Measurements from ENCODE around the gene ALDH8A1. TPM values are rescaled to one million over a fixed set of nuclear protein-coding genes. Genes with fewer than 3 reads are reported as not detected.

The ALDH8A1 gene, protein sequence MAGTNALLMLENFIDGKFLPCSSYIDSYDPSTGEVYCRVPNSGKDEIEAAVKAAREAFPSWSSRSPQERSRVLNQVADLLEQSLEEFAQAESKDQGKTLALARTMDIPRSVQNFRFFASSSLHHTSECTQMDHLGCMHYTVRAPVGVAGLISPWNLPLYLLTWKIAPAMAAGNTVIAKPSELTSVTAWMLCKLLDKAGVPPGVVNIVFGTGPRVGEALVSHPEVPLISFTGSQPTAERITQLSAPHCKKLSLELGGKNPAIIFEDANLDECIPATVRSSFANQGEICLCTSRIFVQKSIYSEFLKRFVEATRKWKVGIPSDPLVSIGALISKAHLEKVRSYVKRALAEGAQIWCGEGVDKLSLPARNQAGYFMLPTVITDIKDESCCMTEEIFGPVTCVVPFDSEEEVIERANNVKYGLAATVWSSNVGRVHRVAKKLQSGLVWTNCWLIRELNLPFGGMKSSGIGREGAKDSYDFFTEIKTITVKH
- polyA plus RNA-seq: under 1 TPM; 0.08 to 0.56 (median 0.36) TPM

DNA sequence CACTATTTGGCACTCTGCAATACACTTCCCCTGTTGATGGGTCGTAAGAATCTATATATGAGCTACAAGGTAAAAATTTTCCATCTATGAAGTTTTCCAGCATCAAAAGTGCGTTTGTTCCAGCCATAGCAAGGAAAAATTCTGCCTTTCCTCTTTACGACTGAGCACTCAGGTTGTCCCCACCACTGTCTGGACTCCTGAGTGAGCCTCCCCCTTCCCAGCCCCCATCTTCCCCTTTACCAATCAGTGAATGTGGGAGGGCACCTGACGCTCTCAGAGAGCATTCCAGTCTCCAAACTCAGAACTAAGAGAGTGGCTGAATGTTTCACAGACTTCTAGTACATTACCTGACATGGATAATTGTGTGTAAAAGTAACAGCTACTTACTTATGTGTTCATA lies at the start of gene ALDH8A1:
Gene ALDH8A1, minus strand, starts transcription at position 175 of the 400 bp plus-strand sequence. Its CDS starts 48 bp downstream, at position 127.
- WGBS, 3 donors: 75 to 86% (median 86%) methylated on average over 4 of the region's 4 CpGs
- no peak within 1 kb of the TSS for H3K27ac ChIP-seq (ENCODE audit: low read depth, low read length)

DNA sequence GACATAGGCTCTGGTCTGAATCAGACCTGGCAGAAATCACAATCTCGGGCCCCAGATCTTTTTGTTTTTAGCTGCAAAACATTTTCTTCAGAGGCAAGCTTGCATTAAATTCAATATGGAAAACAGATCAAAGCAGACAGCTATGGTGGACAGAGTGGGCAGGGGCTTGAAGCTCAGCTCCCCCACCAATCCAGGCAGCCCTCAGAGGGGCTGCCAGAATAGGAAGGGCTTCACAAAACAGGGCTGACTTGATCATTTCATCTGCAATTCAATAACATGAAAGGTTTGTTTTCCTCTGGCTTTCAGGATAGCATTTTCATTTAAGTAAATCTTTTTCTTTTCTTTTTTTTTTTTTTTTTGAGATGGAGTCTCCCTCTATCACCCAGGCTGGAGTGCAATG lies 49.2 kb upstream of the ALDH8A1 start:
- WGBS, 3 donors: 94 to 100% (median 96%) methylated on average over 1 of the region's 1 CpG

DNA sequence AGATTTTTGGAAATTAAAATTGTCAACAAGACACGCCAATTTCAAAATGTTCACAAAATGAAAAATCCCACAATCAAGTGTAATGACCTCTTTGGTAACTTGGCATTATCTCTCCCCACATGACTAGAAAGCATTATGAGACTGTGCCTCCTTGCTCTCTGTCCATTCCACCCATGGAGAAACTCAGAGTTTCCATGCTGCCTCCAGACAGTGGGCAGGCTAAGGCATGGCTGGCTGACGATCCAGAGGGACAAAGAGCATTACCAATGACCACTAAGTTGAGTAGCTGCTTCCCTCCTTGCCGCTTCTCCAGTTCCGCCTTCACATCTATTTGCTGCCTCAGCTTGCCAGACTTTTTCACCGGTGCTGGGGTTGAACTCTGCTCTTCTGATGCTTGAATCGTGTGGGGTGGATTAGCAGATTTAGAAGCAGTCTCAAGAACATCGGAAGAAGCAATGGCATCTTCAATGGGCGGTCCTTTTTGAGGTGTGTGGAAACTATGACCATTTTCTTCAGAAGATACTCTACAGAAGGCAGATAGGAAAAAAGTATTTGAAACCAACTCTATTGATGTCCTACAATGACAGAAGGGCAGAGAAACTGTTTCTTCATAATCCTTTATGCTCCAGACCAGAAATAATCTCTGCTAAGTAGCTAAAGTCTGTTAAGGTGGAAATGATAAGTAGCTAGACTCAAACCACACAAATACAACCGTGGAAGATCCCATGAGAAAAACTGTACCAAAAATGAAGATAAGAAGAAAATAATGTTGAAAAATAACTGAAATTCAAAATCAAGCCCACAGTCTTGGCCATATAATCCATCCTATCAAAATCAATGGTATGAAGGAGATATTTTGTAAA lies 47.5 kb upstream of the ALDH8A1 start:
- 94 to 96% (median 96%) methylated on average over 9 of the region's 9 CpGs for WGBS, 3 donors
- H3K27ac ChIP-seq (ENCODE audit: low read depth, low read length): no peak overlapping the region

More for the DNA sequence above, 49.2 kb upstream of the ALDH8A1 start:
- H3K27ac ChIP-seq (ENCODE audit: low read depth, low read length): no peak overlapping the region

DNA sequence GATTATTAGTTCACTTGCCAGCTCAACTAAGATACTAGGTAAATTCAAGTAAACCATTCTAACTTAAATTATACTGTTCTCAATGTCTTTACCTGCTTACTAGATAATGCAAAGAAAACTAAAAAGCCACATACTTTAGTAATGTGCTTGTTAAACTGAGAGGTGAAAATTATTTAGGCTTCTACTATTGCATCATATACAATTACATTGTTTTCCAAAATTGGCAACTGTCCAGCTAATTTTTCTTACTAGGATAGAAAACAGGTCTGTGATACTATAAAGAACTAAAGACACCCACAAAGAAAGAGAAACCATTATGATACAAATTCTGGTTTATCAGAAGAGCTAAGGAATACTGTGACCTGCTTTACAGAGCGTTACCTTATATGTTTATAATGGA lies 45.6 kb upstream of the ALDH8A1 start:
- whole genome bisulfite sequencing, 3 donors: 93 to 94% (median 93%) methylated on average over 1 of the region's 1 CpG

DNA sequence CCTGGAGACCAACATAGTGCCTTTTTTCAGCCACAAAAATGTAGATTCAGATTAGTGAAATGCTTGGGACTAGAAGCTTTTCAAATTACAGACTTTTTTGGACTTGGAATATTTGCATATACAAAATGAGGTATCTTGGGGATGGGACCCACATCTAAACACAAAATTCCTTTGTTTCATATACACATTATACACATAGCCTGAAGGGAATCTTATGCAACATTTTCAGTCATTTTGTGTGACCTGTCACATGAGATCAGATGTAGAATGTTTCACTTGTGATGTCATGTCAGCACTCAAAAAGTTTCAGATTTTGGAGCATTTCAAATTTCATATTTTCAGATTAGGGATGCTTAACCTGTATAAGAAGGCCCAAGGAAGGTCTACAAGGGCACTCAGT lies 44.5 kb upstream of the ALDH8A1 start:
- no peak overlapping the region for H3K27ac ChIP-seq (ENCODE audit: low read depth, low read length)

More for the DNA sequence above, 45.6 kb upstream of the ALDH8A1 start:
- no peak overlapping the region for H3K27ac ChIP-seq (ENCODE audit: low read depth, low read length)

DNA sequence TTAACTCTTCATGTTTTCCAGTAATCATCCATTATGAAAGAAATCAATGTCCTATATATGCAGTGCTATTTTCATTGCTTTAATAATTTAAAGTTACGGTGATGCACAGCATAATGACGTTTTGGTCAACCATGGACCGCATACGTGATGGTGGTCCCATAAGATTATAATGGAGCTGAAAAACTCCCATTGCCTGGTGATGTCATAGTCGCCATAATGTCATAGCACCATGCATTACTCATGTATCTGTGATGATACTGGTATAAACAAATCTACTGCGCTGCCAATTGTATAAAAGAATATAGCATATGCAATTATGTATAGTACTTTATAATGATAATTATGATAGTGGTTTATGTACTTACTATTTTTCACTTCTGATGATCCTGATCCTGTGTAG lies 42.3 kb upstream of the ALDH8A1 start:
- H3K27ac ChIP-seq (ENCODE audit: low read depth, low read length): no peak overlapping the region
- WGBS, 3 donors: 94 to 97% (median 96%) methylated on average over 6 of the region's 6 CpGs

DNA sequence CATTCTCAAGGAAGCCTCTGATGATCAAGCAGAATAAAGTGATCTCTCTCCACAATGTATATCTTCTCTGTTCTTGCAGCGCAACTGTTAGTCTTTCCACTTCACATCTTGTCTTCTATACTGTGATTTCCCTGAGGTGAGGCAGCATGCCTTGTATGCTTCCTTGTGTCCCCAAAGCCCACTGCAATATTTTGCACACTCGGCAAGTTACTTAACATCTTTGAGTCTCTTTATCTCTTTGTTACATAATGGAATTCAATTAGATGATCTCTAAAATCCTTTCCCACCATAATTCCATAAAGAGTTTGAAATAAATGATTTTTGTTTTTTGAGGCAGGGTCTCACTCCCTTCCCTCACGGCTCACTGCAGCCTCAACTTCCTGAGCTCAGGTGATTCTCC lies 40.4 kb upstream of the ALDH8A1 start:
- no peak overlapping the region for H3K27ac ChIP-seq (ENCODE audit: low read depth, low read length)
- WGBS, 3 donors: 88 to 96% (median 94%) methylated on average over 3 of the region's 3 CpGs

DNA sequence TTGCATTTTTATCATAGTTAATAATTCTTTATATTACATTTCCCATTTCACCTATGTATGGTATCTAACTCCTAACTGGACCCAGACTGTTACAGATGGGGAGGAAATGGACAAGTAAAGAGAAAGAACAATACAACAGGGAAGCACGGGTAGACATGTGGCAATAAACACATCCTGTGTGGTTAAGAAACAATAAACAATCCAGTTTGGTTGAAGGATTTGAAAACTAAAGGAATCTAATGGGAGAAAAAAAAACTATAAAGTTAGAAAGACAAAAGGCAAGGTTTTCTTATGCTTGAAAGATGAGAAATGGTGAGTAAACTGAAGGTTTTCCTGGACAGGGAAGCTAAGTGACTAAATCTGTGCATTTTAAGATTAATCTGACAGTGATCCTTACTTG lies 34.9 kb upstream of the ALDH8A1 start:
- no peak overlapping the region for H3K27ac ChIP-seq (ENCODE audit: low read depth, low read length)
- WGBS, 3 donors: 20 to 55% (median 36%) methylated on average over 1 of the region's 1 CpG

DNA sequence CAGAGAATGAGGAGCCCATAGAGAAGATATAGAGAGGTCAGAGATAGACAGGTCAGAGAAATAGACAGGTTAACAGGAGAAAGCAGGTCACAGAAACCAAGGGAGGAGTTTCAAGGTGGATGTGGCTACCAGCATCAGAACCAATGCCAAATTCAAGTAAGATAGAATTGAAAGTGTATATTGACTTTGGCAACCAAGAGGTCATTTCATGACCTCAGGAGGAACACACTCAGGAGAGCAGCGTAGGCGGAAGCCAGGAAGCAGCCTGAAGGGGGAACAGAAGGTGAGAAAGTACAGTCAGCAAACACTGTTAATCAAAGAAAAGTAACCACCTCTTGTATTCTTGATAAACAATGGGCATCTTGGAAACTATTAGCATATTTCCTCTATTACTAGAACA lies 33.9 kb upstream of the ALDH8A1 start:
- H3K27ac ChIP-seq (ENCODE audit: low read depth, low read length): no peak overlapping the region
- 69 to 87% (median 76%) methylated on average over 2 of the region's 2 CpGs for WGBS, 3 donors

DNA sequence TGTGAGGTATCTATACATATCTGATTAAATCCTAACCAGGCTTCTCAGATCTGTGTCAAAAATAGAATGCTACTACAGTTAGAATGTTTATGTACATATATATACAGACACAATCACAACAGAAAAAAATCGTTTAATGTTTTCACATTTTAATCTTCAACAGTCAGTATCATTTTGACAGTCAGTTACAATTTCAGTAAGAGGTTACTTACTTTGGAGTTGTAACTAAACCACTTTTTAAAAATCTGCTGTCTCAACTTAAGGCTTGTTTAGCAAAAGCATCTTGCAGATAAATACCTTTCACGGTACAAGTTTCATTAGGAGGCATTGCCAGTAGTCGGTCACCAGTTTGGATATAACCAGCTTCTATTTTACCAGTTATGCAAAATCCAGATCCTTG lies 32.3 kb upstream of the ALDH8A1 start:
- H3K27ac ChIP-seq (ENCODE audit: low read depth, low read length): no peak overlapping the region
- 83 to 93% (median 89%) methylated on average over 3 of the region's 3 CpGs for WGBS, 3 donors

DNA sequence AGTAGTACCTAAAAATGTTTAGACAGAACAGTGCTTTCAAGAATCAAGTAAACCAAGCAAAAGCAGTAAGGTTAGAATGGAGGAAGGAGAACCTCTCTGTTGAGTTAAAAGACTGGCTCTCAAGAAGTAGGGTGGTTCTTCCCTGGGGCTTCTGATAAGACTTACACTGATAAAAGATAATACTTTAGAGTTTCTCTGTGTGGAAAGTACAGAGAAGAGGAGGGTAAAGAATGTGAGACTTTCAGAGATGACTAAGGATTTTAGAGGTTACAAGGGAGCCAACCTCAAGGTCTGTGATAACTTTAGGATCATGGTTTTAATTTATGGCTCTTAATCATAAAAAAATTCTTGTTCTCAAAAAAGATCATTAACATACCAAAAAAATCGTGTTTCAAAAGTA lies 30.9 kb upstream of the ALDH8A1 start:
- WGBS, 3 donors: 57 to 69% (median 60%) methylated on average over 1 of the region's 1 CpG
- no peak overlapping the region for H3K27ac ChIP-seq (ENCODE audit: low read depth, low read length)

DNA sequence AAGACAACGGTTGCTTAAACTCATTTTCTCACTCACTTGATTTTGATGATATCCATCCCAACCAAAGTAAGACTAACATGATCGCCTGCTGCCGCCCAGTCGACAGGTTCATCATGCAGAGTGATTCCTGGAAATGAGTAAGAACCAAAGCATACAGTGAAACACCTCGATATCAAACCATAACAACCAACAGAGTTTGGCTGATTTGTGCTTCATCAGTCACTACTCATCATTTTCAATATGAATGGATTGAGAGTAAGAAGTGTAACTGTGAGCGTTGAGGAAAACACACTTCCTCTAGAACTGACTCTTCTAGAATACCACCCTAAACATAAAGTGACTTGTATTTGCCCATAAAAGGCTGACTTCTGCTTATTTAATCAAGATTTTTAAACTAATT lies 29.2 kb upstream of the ALDH8A1 start:
- WGBS, 3 donors: 95% methylated on average over 6 of the region's 6 CpGs
- H3K27ac ChIP-seq (ENCODE audit: low read depth, low read length): no peak overlapping the region

DNA sequence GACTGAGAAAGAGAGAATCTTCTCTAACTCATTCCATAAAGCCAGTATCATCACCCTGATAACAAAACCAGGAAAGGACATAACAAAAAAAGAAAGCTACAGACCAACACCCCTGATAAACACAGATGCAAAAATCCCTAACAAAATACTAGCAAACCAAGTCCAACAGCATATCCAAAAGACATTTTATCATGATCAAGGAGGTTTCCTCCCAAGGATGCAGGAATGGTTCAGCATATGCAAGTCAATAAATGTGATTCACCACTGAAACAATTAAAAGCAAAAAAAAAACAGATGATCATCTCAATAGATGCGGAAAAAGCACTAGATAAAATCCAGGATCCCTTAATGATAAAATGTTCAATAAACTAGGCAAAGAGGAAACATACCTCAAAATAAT lies 24.5 kb upstream of the ALDH8A1 start:
- WGBS, 3 donors: 95 to 100% (median 96%) methylated on average over 1 of the region's 1 CpG
- no peak overlapping the region for H3K27ac ChIP-seq (ENCODE audit: low read depth, low read length)

DNA sequence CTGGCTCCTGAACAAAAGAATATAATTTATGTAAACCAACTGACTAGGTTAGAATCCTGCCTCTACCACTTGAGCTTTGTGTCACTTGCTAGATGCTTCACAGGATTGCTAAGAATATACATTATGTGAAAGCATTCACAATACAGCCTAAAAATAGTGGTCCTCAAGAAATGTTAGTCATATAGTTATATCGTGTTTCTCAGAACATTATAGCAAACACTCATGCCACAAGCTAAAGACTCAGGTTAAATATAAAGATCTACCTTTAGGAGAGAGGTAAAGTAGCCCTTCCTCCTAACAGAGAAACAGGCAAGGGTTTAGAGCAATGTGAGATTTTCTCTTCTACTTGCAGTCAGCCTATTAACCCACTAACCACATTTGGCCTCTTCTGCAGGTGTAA lies 17.8 kb upstream of the ALDH8A1 start:
- H3K27ac ChIP-seq (ENCODE audit: low read depth, low read length): no peak overlapping the region
- 93 to 95% (median 94%) methylated on average over 1 of the region's 1 CpG for WGBS, 3 donors

DNA sequence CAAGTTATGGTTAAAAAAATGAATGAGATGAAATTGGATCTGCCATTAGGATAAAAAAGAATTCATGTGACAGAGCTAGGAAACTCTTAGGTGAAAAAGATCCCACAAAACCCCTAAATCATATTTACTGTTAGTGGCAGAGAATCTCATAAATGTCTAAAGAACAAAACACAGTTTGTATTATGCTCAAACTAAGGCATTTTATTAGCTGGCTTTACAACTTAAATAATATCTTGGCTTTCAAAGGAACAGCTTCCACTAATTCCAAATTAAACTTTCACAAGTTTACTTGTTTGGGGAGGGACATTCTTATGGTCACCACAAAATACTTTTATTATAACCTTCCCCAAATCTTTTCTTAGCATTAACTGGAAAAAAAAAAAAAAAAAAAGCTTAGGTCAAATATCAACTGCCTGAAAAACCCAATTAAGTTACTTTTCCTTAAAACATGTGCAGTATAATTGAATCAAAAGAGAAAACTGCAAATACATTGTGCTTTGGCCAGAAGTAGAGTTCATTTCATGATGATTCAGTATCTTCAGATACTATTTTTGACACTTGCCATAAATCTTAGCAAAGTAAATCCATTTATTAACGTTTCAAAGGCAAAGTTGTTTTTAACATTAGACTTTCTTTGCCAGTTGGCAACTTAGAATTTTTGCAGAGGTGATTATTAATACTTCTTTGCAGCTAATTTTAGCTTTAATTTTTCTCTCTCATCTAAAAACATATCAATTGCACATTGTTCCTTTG lies 14.7 kb upstream of the ALDH8A1 start:
- no peak overlapping the region for H3K27ac ChIP-seq (ENCODE audit: low read depth, low read length)

DNA sequence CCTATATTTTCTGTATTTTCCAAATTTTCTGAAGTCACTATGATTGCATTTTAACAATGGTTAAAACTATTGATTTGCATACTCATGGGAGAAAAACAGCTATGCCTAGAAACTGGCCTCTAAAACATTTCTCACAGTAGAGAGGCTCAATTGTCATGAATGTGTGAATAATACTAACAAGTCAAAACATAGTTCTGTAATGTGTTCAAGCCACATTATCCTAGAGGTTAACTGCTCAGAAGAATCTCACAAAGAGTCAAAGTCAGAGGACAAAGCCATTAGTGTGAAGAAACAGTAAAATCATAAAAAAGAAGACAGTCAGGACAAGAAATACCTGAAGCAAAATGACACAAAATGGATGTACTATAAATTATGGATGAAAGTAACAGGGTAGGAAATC lies 12.5 kb upstream of the ALDH8A1 start:
- H3K27ac ChIP-seq (ENCODE audit: low read depth, low read length): no peak overlapping the region

More for the DNA sequence above, 14.7 kb upstream of the ALDH8A1 start:
- 42 to 60% (median 51%) methylated on average over 1 of the region's 1 CpG for WGBS, 3 donors

DNA sequence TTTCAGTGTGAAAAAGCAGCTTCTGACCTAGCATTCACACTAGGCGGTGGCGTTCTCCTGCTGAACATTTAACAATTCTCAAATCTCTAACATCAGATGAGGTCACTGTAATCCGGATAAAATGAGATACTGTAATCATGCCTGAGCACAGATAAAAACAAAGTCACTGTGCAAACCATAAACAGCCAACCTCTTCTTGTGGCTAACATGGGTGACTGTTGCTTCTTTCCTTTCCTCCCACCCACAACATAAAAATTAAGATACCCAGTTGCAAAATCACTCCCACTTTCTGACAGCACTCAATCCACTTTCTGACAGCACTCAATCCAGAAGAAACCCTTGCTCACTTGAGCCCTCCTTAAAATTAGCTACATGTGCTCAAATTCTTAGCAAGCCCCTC lies 11.5 kb upstream of the ALDH8A1 start:
- 90 to 96% (median 93%) methylated on average over 3 of the region's 3 CpGs for WGBS, 3 donors

DNA sequence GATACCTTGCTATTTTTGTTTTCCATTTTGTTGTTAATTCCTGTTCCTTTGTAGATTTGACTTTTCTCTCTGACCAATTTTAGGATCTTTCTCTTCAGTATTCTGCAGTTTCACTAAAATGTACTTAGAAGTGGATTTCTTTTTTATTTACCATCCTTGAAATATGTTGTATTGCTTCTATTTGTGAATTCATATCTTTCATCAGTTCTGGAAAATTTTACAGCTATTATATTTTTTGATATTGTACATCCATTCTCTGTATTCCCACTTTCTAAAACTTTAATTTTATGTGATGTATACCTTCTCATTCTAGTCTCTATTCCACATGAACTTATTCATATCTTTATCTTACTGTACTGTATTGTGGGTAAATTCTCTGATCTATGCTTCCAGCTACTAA lies 9.7 kb upstream of the ALDH8A1 start:
- no peak overlapping the region for H3K27ac ChIP-seq (ENCODE audit: low read depth, low read length)

More for the DNA sequence above, 11.5 kb upstream of the ALDH8A1 start:
- no peak overlapping the region for H3K27ac ChIP-seq (ENCODE audit: low read depth, low read length)

DNA sequence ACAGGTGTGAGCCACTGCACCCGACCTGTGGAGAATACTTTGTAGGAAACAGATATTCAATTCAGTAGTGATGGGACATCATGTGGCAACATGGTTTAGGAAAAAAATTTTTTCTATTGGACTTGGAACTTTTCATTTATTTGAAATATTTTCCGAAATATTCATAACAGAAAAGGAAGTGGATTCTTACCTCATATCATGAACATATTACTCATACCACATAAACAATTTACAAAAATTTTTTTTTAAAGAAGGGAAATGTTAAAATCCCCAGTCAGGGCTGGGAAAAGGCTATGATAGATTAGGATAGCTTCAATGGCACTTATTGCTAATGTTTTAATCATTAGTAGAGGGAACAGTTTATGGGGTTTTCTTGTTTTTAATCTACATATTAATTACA lies 6.8 kb upstream of the ALDH8A1 start:
- WGBS, 3 donors: 87 to 94% (median 88%) methylated on average over 2 of the region's 2 CpGs
- H3K27ac ChIP-seq (ENCODE audit: low read depth, low read length): no peak overlapping the region
